ENCODE measurements around the gene POGK.
"Not testable (repeated sequence)": the region's sequence is repeated elsewhere in the genome, so short reads cannot be mapped to it uniquely, and the experiment has no call there.

The POGK gene, protein sequence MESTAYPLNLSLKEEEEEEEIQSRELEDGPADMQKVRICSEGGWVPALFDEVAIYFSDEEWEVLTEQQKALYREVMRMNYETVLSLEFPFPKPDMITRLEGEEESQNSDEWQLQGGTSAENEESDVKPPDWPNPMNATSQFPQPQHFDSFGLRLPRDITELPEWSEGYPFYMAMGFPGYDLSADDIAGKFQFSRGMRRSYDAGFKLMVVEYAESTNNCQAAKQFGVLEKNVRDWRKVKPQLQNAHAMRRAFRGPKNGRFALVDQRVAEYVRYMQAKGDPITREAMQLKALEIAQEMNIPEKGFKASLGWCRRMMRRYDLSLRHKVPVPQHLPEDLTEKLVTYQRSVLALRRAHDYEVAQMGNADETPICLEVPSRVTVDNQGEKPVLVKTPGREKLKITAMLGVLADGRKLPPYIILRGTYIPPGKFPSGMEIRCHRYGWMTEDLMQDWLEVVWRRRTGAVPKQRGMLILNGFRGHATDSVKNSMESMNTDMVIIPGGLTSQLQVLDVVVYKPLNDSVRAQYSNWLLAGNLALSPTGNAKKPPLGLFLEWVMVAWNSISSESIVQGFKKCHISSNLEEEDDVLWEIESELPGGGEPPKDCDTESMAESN

DNA sequence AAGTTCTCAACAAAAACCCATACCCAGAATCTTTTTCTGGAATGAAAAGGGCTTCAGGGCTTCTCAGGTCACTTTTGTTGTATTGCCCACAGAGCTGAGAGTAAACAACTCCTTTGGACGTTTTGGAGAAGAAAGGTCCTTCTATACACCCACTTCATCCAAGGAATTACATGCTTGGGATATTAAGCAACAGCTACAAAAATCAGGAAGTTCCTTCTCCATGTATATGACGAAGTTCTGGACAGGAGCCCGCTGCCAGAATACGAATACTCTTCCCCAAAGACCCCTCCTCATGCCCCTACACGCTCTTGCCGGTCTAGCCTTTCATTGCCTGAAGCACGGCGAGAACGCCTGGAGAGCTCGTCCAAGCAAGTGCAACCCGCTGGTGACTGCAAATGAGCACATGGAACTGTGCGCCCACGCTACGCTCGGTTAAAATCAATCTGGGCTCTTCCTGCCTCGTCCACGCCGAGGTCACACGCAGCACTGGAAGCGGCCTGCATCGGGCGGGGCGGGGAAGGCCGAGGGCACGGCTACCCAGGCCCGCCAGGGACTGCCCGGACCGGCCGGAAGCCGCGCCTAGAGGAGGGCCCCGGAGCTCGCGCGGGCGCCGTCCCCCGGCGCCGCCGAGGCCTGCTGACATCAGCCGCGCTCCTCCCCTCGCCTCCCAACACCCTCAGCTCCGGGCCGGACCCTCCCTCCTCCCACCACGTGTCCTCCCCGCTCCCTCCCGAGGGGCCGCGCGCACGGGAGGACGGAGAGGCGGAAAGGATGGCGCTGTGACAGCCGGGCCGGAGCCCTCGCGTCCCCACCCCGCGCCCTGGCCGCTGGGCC, at the start of gene POGK:
POGK (plus strand) TSS at position 710 of the 834 bp plus-strand sequence. CDS start 1,482 bp downstream, outside the sequence.
- DNase-seq = peak; percentile 77

GRCh38 chr1:166796620-166797236, 42.5 kb upstream of the POGK start:
- DNase-seq = no peak

- no peak for DNase-seq
Measured at GRCh38 chr1:166808952-166809351, 30.3 kb upstream of the POGK start.

- no peak for DNase-seq
Measured at GRCh38 chr1:166811691-166812090, 27.6 kb upstream of the POGK start.

DNA sequence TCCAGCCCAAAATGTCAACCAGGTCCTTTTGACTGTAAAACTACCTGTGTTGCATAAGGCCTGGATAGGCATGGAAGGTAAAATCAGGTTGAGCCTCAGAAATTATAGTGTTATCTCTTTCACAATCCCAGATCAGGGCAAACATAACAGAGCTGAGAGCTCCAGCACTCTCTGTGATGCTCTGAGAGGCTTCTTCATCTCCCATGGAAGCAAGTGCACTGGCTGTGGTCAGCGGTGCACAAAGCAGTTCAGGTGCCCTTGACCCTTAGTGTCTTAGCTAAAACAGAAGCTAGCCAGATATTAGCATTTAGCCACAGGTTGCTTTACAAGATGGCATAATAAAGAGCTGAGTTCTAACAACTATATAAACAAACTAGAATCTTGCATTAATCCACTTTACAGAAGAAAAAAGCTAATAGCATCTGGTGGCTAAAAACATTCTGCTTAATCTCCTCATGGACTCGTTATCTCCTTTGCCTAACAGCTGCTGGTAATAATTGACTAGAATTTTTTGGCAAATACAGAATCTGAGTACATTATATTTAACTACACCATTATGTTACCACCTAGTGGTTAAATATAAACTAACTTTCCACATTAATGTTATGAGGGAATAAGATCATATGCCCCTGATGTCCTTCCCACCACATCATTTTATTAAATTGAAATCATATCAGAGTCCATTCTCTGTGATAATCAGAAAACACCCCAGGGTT, 25.6 kb upstream of the POGK start:
- DNase-seq = no peak

- no peak for DNase-seq
Measured at GRCh38 chr1:166814611-166815010, 24.7 kb upstream of the POGK start.

DNA sequence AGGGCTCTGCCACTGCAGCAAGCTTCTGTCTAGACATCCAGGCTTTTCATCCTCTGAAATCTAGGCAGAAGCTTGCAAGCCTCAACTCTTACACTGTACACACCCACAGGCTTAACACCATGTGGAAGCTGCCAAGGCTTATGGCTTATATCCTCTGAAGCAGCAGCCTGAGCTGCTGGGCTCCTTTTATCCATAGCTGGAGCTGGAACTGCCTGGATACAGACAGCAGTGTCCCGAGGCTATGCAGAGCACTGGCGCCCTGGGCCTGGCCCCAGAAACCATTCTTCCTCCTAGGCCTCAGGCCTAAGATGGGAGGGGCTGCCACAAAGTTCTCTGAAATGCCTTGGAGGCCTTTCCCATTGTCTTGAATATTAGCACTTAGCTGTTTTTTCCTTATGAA, 19.3 kb upstream of the POGK start:
- DNase-seq = no peak

DNA sequence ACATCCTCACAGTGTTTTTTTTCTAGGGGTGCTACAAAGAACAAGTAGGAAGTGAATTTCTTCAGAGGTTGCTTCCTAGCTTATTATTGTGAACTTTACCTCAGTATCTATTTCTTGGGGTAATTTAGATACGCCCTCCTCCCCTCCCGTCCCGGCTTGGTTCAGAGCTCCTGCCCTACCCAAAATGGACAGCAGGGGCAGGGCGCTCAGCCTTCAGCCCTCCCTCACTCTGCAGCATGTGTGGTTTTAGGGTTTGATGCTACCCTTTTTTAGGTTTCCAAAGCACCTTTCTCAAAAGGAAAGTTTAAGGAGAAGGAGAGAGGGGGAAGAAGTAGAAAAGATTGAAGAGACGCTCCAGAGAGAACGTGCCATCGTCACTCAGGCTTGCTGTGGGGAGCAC, 16.9 kb upstream of the POGK start:
- DNase-seq = no peak

DNA sequence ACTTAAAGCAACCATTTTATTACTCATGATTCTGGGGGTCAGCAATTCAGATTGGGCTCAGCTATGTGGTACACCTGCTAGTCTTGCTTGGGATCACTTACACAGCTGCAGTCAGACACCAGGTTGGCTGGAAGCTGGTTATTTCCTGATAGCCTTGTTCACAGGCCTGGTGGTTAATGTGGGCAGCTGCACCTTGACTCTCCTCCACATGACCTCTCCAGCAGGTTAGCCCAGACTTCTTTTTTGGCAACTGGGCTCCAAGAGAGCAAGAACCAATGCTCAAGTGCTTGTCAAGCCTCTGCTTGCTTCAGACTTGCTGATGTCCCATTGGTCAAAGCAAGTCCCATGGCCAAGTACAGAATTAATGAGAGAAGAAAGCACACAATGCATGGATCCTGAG, 11.8 kb upstream of the POGK start:
- no peak for DNase-seq

DNA sequence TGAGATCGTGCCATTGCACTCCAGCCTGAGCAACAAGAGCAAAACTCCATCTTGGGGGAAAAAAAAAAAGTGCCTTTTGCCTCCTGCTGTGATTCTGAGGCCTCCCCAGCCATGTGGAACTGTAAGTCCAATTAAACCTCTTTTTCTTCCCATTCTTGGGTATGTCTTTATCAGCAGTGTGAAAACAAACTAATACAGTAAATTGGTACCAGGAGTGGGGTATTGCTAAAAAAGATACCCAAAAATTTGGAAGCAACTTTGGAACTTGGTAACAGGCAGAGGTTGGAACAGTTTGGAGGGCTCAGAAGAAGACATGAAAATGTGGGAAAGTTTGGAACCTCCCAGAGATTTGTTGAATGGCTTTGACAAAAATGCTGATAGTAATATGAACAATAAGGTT, 9.5 kb upstream of the POGK start:
- DNase-seq = not testable (repeated sequence)

DNA sequence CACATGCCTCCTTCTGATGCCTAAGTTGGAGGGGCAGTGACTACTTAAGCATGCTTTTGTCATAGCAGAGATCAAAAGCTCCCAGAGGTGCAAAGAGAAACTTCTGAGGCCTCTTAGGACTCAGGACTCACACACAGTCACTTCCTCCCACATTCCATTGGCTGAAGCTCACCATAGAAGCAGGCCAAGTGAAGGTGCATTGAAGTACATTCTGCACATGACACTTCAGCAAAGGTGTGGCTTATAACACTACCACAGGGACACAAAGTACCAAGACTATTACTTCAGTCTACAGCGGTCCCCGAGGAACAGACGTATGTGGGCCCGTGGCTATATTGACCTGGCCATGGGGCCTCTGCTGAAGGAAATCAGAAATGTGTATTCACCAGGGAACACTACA, 2.5 kb upstream of the POGK start:
- DNase-seq = no peak

GRCh38 chr1:166839600-166840308, 479 bp downstream of the POGK start:
- peak; percentile 53 for DNase-seq

DNA sequence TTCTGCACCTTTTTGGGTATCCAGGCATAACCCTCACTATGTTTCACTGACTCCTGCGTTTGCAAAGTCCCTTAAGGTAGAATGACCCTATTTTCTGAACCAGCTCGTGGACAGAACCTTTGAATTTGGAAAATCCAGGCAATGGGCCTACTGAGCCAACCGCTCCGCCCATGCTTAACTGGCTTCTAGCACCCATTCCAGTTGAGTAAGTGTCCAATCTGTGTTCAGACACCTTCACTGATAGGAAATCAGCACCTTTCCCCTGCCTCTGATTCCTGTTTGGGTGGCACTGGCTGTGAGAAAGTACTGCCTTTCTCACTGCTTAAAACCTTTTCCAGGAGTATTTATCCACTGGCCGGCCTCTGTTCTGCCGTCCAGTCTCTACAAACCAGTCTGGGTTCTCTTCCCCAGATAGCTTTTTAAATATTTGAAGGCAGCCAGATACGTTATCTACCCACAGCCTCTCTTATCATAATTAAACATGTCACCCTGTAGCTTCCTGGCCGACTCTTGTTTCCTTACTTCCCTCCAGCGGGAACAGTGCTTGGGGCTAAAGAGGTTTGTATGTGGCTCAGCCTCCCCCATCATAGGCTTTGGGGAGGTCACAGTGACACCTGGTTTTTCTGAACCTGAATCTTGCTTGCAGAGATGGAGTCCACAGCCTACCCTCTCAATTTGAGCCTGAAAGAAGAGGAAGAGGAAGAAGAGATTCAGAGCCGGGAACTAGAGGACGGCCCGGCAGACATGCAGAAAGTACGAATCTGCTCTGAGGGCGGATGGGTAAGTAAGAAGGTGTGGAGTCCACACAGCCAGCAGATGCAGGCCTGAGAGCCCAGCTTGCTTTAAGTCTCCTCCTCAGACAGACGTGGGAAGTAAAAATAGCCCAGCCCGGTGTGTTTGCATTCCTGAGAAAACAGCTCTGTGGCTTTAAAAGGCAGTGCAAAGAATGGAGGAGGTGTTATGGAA, 1.3 kb downstream of the POGK start:
- no peak for DNase-seq

GRCh38 chr1:166843322-166843721, 4.0 kb downstream of the POGK start:
- DNase-seq = no peak

- no peak for DNase-seq
Measured at GRCh38 chr1:166843769-166844596, 4.7 kb downstream of the POGK start.

GRCh38 chr1:166844791-166845190, 5.5 kb downstream of the POGK start:
- DNase-seq = no peak

DNA sequence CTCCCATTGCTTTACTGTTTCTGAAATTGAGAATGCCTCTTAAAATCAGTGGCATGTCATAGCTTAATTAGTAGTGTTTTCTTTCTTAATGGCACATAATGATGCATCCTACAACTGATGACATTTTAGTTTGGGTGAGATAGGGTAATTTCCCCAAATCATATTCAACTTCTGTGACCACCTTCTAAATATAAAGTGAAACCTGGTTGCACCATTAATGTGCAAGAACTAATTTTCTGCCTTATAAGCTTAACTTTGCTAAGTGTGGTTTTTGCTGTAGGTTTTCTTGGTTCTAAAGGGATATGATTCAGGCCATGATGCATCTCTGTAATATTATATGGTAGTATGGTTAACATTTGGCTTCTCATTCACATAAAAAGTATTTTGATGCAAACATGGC, 8.9 kb downstream of the POGK start:
- no peak for DNase-seq

- DNase-seq = no peak
Measured at GRCh38 chr1:166849135-166849534, 9.9 kb downstream of the POGK start.

- no peak for DNase-seq
Measured at GRCh38 chr1:166852918-166853317, 13.6 kb downstream of the POGK start.

DNA sequence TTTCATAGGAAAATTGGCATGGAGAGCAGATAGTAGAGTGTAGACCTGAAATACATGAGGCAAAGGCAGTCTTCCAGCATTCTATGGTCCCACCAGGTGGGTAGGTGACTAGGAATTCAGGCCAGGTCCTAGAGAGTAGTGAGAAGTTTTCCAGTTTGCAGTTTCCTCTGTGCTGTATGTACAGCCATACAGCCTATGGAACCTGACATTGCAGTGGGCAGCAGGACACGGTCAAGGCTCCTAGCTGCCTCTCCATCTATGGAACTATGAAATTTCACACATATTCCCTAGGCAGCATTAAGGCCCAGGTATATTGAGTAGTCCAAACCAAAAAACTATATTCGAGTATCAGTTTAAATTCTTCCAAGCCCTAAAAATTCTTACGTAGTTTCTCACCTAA, 16.3 kb downstream of the POGK start:
- DNase-seq = no peak

Measured in activated effector memory CD4-positive, alpha-beta T cell treated with Interleukin-2 at 50 U/mL for 16 hours (primary cell).